Adipocyte (in vitro differentiated cells): ENCODE measurements around the gene ZNHIT2.
A peak's percentile ranks its signal among the peaks of the same experiment; 100 is the strongest.

ENCODE experiments used
- DNase-seq: peaks from one replicate; pipeline ENCODE4 v3.0.0-alpha.2; 2015; ENCODE audit warnings: low read depth
- H3K27me3 ChIP-seq: replicated peaks from 2 replicates; pipeline ENCODE4 v1.7.0; 2013; ENCODE audit warnings: mild to moderate bottlenecking, low read length, moderate library complexity; ENCODE audit not compliant: control insufficient read depth, insufficient read depth
- H3K36me3 ChIP-seq: 2 replicates; pipeline ENCODE4 v1.7.0; 2013; ENCODE audit warnings: low read length, mild to moderate bottlenecking, moderate library complexity; ENCODE audit not compliant: control insufficient read depth, insufficient read depth, severe bottlenecking
- H3K4me1 ChIP-seq: 2 replicates; pipeline ENCODE4 v1.7.0; 2013; ENCODE audit warnings: mild to moderate bottlenecking, low read length, moderate library complexity; ENCODE audit not compliant: control insufficient read depth, insufficient read depth
- H3K4me3 ChIP-seq: 2 replicates; pipeline ENCODE4 v1.7.0; 2013; ENCODE audit warnings: mild to moderate bottlenecking, low read length, moderate library complexity
- H3K9ac ChIP-seq: 2 replicates; pipeline ENCODE4 v1.7.0; 2013; ENCODE audit warnings: mild to moderate bottlenecking, low read length, moderate library complexity
- H3K9me3 ChIP-seq: 2 replicates; pipeline ENCODE4 v1.7.0; 2013; ENCODE audit warnings: mild to moderate bottlenecking, low read length, moderate library complexity; ENCODE audit not compliant: control insufficient read depth

The ZNHIT2 gene

GRCh38 chr11:65117206-65118096, at the start of gene ZNHIT2:
Gene ZNHIT2 (minus strand): TSS chr11:65117701. CDS start chr11:65117653, 48 bp downstream.
- Histone ChIP-seq H3K27me3 (no peaks in the 10 kb centered on the region), H3K9me3 (no peaks in the 10 kb centered on the region), H3K4me3 (peak within 1 kb of the TSS; percentile 90), H3K36me3 (peaks cover 39% of the 10 kb centered on the region), H3K4me1 (peaks cover 30% of the 10 kb centered on the region), H3K9ac (peak within 1 kb of the TSS; percentile 93)
- peak; percentile 100 for DNase-seq

GRCh38 chr11:65166893-65167292, 49.4 kb upstream of the ZNHIT2 start:
- Histone ChIP-seq H3K9me3 (no peaks in the 10 kb centered on the region), H3K36me3 (no peaks in the 10 kb centered on the region), H3K9ac (no peak overlapping the region), H3K4me3 (no peak overlapping the region), H3K4me1 (peaks cover 9% of the 10 kb centered on the region), H3K27me3 (no peaks in the 10 kb centered on the region)
- no peak for DNase-seq

GRCh38 chr11:65165410-65166317, 48.2 kb upstream of the ZNHIT2 start:
- Histone ChIP-seq H3K4me1 (peaks cover 9% of the 10 kb centered on the region), H3K9ac (peak overlapping the region; percentile 66), H3K27me3 (no peaks in the 10 kb centered on the region), H3K36me3 (no peaks in the 10 kb centered on the region), H3K9me3 (no peaks in the 10 kb centered on the region), H3K4me3 (peak overlapping the region; percentile 68)
- DNase-seq, result no peak

- Histone ChIP-seq H3K36me3 (no peaks in the 10 kb centered on the region), H3K9ac (no peak overlapping the region), H3K27me3 (no peaks in the 10 kb centered on the region), H3K4me1 (peaks cover 9% of the 10 kb centered on the region), H3K9me3 (no peaks in the 10 kb centered on the region), H3K4me3 (no peak overlapping the region)
- DNase-seq, result no peak
Measured at GRCh38 chr11:65163684-65164083, 46.2 kb upstream of the ZNHIT2 start.

- H3K36me3 ChIP-seq, result no peaks in the 10 kb centered on the region
- DNase-seq, result no peak
- peaks cover 5% of the 10 kb centered on the region for H3K4me1 ChIP-seq
- no peak overlapping the region for H3K9ac ChIP-seq
- no peak overlapping the region for H3K4me3 ChIP-seq
- H3K27me3 ChIP-seq, result no peaks in the 10 kb centered on the region
- no peaks in the 10 kb centered on the region for H3K9me3 ChIP-seq
Measured at GRCh38 chr11:65160643-65161042, 43.1 kb upstream of the ZNHIT2 start.

- H3K27me3 ChIP-seq, result no peaks in the 10 kb centered on the region
- no peak for DNase-seq
- H3K36me3 ChIP-seq, result no peaks in the 10 kb centered on the region
Measured at GRCh38 chr11:65159012-65159411, 41.5 kb upstream of the ZNHIT2 start.

GRCh38 chr11:65157336-65157735, 39.8 kb upstream of the ZNHIT2 start:
- H3K36me3 ChIP-seq, result no peaks in the 10 kb centered on the region
- no peak for DNase-seq
- no peak overlapping the region for H3K9ac ChIP-seq
- H3K9me3 ChIP-seq, result no peaks in the 10 kb centered on the region
- H3K27me3 ChIP-seq, result peaks cover 3% of the 10 kb centered on the region
- no peaks in the 10 kb centered on the region for H3K4me1 ChIP-seq
- no peak overlapping the region for H3K4me3 ChIP-seq

More at GRCh38 chr11:65159012-65159411, 41.5 kb upstream of the ZNHIT2 start:
- Histone ChIP-seq H3K4me1 (no peaks in the 10 kb centered on the region), H3K4me3 (no peak overlapping the region), H3K9ac (no peak overlapping the region), H3K9me3 (no peaks in the 10 kb centered on the region)

GRCh38 chr11:65156926-65157325, 39.4 kb upstream of the ZNHIT2 start:
- H3K9ac ChIP-seq, result no peak overlapping the region
- H3K4me3 ChIP-seq, result no peak overlapping the region
- no peaks in the 10 kb centered on the region for H3K4me1 ChIP-seq
- peaks cover 3% of the 10 kb centered on the region for H3K27me3 ChIP-seq
- no peaks in the 10 kb centered on the region for H3K9me3 ChIP-seq
- no peak for DNase-seq
- no peaks in the 10 kb centered on the region for H3K36me3 ChIP-seq

- Histone ChIP-seq H3K36me3 (no peaks in the 10 kb centered on the region), H3K27me3 (peaks cover 3% of the 10 kb centered on the region), H3K9me3 (no peaks in the 10 kb centered on the region), H3K9ac (no peak overlapping the region), H3K4me1 (no peaks in the 10 kb centered on the region), H3K4me3 (no peak overlapping the region)
- DNase-seq, result no peak
Measured at GRCh38 chr11:65156256-65156655, 38.8 kb upstream of the ZNHIT2 start.

- no peaks in the 10 kb centered on the region for H3K36me3 ChIP-seq
- H3K4me3 ChIP-seq, result no peak overlapping the region
- peaks cover 12% of the 10 kb centered on the region for H3K4me1 ChIP-seq
- H3K9me3 ChIP-seq, result no peaks in the 10 kb centered on the region
- DNase-seq, result peak; percentile 1
- peaks cover 3% of the 10 kb centered on the region for H3K27me3 ChIP-seq
- H3K9ac ChIP-seq, result no peak overlapping the region
Measured at GRCh38 chr11:65152122-65152521, 34.6 kb upstream of the ZNHIT2 start.

GRCh38 chr11:65151331-65151899, 33.9 kb upstream of the ZNHIT2 start:
- H3K4me1 ChIP-seq, result peaks cover 12% of the 10 kb centered on the region
- DNase-seq, result no peak
- H3K9ac ChIP-seq, result no peak overlapping the region
- no peaks in the 10 kb centered on the region for H3K9me3 ChIP-seq
- no peak overlapping the region for H3K4me3 ChIP-seq
- no peaks in the 10 kb centered on the region for H3K36me3 ChIP-seq
- H3K27me3 ChIP-seq, result peaks cover 3% of the 10 kb centered on the region
